Fibroblast of skin of abdomen (primary cell): ENCODE data around the gene ARMC2. TPM values are rescaled to one million over a fixed set of nuclear protein-coding genes. Genes with fewer than 3 reads are reported as not detected.
"Not testable (repeated sequence)": the region's sequence is repeated elsewhere in the genome, so short reads cannot be mapped to it uniquely, and the experiment has no call there.

Experiments
- DNase-seq: peaks from one replicate; pipeline ENCODE4 v3.0.0-alpha.2; 2013
- polyA plus RNA-seq, 2 experiments: library from polyadenylated mRNA; unstranded; fragments of 120-200 nt; gene quantifications; one replicate each; pipeline ENCODE4 v1.2.1, GENCODE V29; 2013; ENCODE audit not compliant: insufficient read length in 2 of 2

The ARMC2 gene
- polyA plus RNA-seq (2013, experiment 1 of 2; ENCODE audit: insufficient read length) = 4.0 TPM
- polyA plus RNA-seq (2013, experiment 2 of 2; ENCODE audit: insufficient read length) = 5.4 TPM

- DNase-seq = peak; percentile 85
Observed at GRCh38 chr6:108848116-108848868, at the start of gene ARMC2. TSS of gene ARMC2 (plus strand) at chr6:108848422. CDS start at chr6:108854268, 5,846 bp downstream.

DNA sequence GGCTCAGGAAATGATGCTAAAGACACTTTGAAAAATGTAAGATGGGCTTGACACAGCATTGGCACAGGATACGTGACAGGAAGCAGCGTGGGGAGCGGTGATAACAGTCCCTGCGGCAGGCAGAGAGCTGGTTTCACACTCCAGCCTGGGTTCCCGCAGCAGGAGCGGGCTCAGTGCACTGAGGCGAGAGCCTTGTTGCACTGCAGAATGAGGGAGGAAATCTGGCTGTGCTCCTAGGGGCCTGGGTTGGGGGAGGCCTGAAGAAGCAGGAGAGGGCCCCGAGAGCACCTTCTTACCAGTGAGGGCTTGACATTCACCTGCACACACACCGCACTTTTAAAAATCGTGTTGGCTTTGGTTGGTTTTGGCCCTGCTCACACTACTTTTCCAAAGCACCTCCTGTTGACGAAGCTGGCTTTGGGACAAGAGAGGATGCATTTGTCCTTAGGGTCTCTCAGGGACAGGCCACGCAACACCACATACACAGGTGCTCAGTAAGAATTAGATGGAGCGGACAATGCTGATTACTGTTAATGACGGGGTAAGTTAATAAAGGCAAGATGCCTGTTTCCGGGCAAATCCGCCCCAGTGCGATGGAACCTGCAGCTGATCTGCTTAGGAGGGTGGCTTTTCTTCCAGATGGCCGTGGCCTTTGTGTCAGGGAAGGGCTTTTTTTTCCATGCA is 49.4 kb upstream of the ARMC2 start:
- DNase-seq = no peak

DNA sequence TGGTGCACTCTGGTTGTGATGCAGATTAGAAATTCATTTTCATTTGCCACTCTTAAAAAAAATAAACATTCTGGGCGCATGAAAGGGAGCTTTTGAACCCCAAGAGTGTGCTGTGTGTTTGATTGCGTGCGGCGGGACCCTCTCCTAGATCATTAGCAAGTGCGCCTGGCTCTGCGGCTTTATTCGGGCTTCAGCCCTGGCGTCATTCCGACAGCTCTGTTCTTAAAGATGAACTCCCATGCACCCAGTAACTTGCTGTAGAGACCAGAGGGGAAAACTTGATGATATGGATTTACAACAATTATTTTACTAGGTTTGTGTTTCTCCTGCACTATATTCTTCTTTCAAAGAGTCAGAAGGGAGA is 48.9 kb upstream of the ARMC2 start:
- DNase-seq = no peak

DNA sequence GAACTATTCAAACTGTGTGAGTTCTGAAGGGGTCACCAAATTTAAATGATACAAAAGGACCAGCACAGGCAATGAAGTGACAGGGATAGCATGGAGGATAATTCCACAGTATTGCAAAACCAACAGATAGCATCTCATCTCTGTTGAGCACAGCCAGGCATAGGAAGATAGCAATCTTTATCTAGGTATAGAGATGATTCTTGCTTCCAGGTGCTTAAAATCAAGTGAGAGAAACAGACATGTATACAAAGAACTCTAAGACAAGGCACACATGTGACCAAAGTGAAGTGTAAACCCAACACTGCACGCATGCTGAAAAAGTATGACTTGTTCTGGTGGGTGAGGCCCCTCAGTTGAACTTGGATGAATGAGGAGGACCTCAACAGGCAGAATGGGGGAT is 48.4 kb upstream of the ARMC2 start:
- no peak for DNase-seq

DNA sequence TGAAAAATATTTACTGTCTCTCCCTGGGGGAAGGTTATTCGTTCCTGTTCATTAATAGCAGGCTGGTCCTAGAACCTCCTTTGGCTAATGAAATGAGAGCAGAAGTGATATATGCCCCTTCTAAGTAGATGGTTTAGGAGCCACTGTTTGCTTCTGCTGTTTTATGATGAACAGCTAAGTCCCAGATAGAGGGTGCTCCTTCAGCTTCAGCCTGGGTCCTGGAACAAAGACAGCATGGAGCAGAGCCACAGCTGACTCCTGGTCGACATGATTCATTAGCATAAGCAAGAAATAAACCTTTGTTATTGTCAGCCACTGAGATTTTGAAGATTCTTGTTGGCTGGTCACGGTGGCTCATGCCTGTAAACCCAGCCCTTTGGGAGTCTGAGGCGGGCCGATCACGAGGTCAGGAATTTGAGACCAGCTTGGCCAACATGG is 47.8 kb upstream of the ARMC2 start:
- DNase-seq = no peak

DNA sequence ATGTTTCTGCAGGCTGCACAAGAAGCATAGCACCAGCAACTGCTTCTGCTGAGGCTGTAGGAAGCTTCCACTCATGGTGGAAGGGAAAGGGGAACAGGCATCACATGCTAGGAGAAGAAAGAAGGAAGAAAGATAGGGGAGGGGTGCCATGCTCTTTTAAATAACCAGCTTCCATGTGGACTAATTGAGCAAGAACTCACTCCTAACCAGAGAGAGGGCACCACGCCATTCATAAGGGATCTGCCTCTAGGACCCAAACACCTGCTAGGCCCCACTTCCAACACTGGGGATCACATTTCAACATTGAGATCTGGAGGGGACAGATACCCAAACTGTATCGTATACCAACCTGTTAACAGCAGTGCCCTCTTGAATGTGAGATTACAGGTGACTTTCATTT is 46.9 kb upstream of the ARMC2 start:
- DNase-seq = no peak

DNA sequence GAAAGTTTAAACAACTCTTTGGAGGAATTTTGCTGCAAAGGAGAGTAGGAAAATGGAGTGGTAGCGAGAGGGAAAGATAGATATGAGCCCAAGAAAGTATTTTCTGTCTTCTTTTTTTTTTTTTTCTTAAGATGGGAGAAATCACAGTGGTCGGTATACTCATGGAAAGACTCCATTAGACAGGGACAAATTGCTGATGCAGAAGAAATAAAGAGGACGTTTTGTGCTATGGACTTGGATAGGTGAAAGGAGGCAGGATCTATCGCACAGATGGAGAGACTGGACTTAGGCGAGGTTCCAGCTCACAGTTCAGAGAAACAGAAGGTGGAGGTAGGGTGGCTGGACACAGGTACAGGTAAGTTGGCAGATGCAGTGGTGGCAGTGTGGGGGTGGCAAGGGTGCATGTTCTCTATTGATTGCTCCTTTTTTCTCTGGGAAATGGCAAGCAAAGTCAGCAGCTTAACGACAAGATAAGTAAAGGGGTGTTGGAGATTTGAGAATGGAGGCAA is 44.2 kb upstream of the ARMC2 start:
- DNase-seq = no peak

DNA sequence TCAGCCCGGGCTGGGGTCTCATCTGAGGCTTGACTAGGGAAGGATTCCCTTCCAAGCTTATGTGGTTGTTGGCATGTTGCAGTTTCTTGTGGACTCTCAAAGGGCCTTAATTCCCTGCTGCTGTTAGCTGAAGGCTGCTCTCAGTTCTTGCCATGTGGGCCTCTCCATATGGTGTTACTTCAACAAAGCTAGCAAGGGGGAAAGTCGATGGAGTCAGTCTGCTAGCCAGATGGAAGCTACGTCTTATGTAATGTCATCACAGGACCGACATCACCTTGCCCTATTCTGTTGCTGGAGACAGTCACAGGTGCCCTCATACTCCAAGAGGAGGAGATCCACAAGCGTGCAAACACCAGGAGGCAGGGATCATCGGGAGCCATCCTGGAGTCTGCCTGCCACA is 43.3 kb upstream of the ARMC2 start:
- DNase-seq = no peak

DNA sequence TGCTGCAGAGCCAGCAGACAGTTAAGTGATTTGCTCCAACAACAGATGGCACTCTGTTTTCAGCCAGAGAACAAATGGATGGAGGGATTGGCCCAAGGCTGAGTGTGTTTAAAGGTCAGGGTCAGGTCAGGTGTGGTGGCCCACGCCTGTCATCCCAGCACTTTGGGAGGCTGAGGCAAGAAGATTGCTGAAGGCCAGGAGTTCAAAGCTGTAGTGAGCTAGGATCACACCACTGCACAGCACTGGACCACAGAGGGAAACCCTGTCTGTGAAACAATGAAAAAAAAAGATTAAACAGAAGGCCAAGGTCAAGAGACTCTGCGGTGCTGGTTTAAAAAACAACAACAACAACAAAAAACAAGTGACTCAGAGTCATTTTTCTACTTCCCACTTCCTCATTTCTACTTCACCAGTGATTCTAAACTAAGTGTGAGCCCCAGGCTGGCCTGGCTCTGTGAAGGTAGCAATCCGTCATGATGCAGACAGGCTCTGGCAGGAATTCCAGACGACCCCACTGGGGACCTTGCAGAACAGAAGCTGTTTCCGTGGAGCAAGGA is 42.5 kb upstream of the ARMC2 start:
- DNase-seq = no peak

DNA sequence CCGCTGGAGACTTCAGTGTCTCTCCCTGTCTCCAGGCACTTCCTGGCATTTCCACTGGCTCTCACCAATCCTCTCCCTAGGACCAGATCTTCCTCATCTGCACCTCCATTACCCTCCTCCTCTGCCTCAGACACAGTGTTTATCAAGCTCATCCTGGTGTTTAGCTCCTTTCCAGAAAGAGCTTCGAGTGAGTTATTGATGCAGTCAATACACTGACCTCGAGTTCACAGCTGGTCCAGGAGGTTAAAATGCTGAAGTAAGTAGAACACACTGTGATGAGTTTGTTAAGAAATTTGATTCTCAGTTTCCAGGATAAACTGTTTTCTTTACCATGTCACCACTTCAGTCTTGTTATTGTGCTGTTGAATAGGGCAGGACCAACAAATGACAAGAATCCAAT is 42.1 kb upstream of the ARMC2 start:
- DNase-seq = no peak

GRCh38 chr6:108806665-108807064 is 41.6 kb upstream of the ARMC2 start:
- DNase-seq = no peak

DNA sequence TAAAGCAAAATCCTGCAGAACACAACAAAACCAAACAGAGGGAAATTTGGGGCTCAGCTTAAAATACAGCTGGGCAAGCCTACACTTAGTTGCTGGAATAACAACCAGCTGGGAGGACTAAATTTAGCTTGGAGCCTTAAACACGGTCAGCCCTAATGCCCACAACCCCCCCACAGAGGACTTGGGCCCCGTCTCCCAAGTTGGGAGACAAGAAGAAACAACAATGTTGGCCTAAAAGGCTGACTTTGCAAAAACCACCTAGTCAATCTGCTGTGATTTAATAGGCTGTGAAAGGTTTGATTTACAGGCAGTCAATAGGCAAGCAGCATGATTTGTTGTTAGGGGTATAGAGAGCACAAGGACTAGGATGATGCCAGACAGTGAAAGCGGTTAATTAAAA is 40.3 kb upstream of the ARMC2 start:
- DNase-seq = no peak

- DNase-seq = no peak
Observed at GRCh38 chr6:108809211-108809610, 39.0 kb upstream of the ARMC2 start.

DNA sequence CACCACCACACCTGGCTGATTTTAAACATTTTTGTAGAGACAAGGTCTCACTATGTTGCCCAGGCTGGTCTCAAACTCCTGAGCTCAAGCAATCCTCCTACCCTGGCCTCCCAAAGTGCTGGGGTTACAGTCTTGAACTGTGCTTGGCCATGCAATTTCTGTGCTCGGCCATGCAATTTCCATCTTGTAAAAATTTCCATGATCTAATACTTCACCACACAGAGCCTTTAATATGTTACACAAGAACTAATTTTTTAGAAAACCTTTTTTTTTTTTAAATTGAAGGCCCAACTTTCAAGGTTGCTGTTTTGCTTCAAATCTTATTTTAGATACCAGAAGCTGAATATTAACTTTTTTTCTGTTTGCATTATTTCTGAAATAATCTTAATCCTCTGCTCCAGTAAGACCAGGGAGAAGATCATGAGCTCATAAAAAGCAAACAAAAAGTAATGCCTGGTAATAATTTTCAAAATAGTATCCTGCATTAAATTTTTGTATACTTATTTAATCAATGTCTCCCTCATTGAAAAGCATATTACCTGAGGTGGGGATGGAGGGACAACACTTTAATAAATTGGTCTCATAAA is 38.1 kb upstream of the ARMC2 start:
- DNase-seq = no peak

GRCh38 chr6:108811490-108811889 is 36.7 kb upstream of the ARMC2 start:
- DNase-seq = no peak

- not testable (repeated sequence) for DNase-seq
Observed at GRCh38 chr6:108813218-108813617, 35.0 kb upstream of the ARMC2 start.

- not testable (repeated sequence) for DNase-seq
Observed at GRCh38 chr6:108817276-108817675, 30.9 kb upstream of the ARMC2 start.

DNA sequence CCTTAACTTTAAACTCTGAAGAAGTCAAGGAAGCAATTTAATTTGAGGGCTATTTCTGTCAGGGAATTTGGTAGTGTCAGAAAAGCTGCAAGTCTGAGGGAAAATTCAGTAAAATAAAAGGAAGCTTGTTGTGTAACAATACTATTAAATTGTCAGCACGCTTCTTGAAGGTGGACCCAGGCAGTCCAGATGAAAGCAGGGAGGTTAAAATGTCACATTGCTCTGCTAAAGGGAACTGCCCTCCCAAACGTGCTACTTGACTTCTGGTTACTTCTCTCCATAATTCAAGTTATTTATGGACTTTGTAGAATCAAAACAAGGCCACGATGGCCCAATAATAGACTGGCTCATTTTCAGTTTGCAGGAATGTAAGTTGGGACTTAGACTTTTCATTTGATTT is 28.2 kb upstream of the ARMC2 start:
- no peak for DNase-seq

GRCh38 chr6:108822401-108822800 is 25.8 kb upstream of the ARMC2 start:
- DNase-seq = no peak

DNA sequence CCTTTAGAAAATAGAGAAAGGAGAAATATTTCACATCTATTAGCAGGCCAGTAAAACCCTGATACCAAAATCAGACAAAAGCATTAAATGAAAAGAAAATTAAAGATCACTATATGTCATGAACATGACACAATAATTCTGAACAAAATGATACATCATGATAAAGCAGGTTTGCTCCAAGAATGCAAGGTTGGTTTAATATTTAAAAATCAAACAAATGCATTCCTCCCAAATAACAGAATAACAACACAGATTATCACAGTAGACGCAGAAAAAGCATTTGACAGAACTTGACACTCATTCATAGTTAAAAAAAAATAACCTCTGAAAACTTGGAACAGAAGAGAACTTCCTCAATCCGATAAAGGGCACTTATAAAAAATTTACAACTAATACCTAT is 22.9 kb upstream of the ARMC2 start:
- DNase-seq = no peak

GRCh38 chr6:108831104-108831503 is 17.1 kb upstream of the ARMC2 start:
- no peak for DNase-seq

DNA sequence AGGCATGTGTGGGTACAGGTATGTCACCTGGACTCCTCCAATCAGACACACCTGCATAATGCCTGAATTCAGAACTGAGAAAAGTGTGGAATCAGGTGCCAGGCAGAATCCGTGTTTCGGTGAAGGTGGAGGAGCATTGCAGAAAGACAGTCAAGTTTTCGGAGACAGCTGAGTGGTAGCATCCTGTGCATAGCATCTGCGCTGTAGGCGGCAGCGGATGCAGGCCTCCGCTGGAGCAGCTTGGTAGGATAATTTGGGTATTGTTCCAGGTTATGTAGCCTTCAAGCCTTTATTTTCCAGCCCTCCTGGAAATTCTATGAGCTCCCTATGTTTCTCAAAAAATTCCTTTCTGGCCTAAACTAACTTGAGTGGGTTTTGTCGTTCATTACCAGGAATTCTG is 15.5 kb upstream of the ARMC2 start:
- no peak for DNase-seq

DNA sequence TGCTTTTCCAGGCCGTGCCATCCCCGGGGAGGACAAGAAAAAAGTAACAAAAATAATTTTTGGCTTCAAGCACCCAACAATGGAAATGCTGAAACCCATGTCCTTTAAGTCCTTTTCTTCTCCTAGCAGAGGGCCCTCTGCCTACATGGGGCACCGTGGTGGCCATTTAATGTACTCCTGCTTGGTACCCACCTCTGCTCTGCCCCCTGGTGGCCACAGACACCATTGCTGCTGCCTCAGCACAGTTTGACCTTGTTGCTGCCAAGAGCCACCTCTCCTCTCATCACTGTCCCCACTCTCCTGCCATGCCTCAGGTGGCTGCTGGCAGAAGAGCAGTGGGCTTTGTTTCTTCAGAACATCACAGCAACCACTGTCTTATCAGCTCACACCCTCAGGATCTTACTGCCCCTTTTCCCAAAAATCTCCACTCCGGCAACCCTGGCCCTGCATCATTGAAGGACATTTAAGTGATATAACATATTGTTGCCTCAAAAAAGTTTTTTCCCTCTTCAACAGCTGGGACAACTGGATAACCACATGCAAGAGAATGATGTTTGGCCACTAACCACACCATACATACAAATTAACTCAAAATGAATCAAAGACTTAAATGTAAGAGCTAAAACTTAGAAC is 12.9 kb upstream of the ARMC2 start:
- peak; percentile 68 for DNase-seq
